Measurements from ENCODE around the gene SLC45A2.

Gene SLC45A2

GRCh38 chr5:33937017-33937706, 47.3 kb downstream of the SLC45A2 start:
- TF ChIP-seq ZFX (IDR thresholded peaks at IDR 0.05; ENCODE audit: borderline replicate concordance) (no peak), CTCF (IDR thresholded peaks at IDR 0.05) (no peak)

GRCh38 chr5:33936381-33937016, 48.0 kb downstream of the SLC45A2 start, which contains the start of gene RXFP3:
Gene RXFP3, plus strand, starts transcription at chr5:33936386. Its CDS starts 355 bp downstream, at chr5:33936741.
- no peak within 1 kb of the TSS for H3K27ac ChIP-seq
- TF ChIP-seq CTCF (IDR thresholded peaks at IDR 0.05) (no peak), ZFX (IDR thresholded peaks at IDR 0.05; ENCODE audit: borderline replicate concordance) (no peak)

More at GRCh38 chr5:33937017-33937706, 47.3 kb downstream of the SLC45A2 start:
- no peak overlapping the region for H3K27ac ChIP-seq

GRCh38 chr5:33936004-33936380, 48.5 kb downstream of the SLC45A2 start:
- H3K27ac ChIP-seq = no peak overlapping the region
- TF ChIP-seq CTCF (IDR thresholded peaks at IDR 0.05) (peak; percentile 13; the same call in 1 of the 2 replicates), ZFX (IDR thresholded peaks at IDR 0.05; ENCODE audit: borderline replicate concordance) (no peak)

GRCh38 chr5:33934176-33934575, 50.3 kb downstream of the SLC45A2 start:
- TF ChIP-seq CTCF (IDR thresholded peaks at IDR 0.05) (no peak), ZFX (IDR thresholded peaks at IDR 0.05; ENCODE audit: borderline replicate concordance) (no peak)
- no peak overlapping the region for H3K27ac ChIP-seq

- no peak overlapping the region for H3K27ac ChIP-seq
- TF ChIP-seq CTCF (IDR thresholded peaks at IDR 0.05) = no peak
- no peak for TF ChIP-seq ZFX (IDR thresholded peaks at IDR 0.05; ENCODE audit: borderline replicate concordance)
These were observed 50.7 kb downstream of the SLC45A2 start for GRCh38 chr5:33933723-33934169.

- TF ChIP-seq ZFX (IDR thresholded peaks at IDR 0.05; ENCODE audit: borderline replicate concordance) (no peak), CTCF (IDR thresholded peaks at IDR 0.05) (no peak)
- H3K27ac ChIP-seq = no peak overlapping the region
These were observed 53.4 kb downstream of the SLC45A2 start for GRCh38 chr5:33931136-33931535.
